ENCODE data around the gene RAD18. TPM values are rescaled to one million over a fixed set of nuclear protein-coding genes. Genes with fewer than 3 reads are reported as not detected.

Gene RAD18
- total RNA-seq, 4 donors from 2014 or later = 5.3 to 17.6 (median 11.6) TPM

DNA sequence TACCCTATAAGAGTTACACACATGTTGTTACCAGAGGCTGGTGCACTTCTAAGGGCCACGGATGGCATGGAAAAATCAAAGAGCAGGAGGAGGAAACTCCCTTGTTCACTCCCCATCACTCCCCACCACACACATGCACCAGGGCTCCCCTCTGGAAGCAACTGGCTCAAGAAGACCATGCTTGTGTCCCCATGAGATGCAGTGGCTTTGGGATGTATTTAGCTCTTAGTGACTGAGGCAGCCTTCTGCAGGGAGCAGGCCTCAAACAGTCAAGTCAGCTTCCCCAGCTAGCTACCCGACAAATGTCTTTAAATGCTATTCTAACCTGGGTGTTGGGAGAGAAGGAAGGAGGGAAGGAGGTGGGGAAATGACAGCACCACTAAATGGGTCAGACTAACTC lies 32.9 kb upstream of the RAD18 start:
- Histone ChIP-seq H3K4me3 (no peak overlapping the region), H3K9me3 (no peaks in the 10 kb centered on the region), H3K27ac (no peak overlapping the region), H3K4me1 (no peaks in the 10 kb centered on the region), H3K27me3 (no peaks in the 10 kb centered on the region), H3K36me3 (no peaks in the 10 kb centered on the region)
- DNase-seq = no peak
- TF ChIP-seq, protein P1, sequence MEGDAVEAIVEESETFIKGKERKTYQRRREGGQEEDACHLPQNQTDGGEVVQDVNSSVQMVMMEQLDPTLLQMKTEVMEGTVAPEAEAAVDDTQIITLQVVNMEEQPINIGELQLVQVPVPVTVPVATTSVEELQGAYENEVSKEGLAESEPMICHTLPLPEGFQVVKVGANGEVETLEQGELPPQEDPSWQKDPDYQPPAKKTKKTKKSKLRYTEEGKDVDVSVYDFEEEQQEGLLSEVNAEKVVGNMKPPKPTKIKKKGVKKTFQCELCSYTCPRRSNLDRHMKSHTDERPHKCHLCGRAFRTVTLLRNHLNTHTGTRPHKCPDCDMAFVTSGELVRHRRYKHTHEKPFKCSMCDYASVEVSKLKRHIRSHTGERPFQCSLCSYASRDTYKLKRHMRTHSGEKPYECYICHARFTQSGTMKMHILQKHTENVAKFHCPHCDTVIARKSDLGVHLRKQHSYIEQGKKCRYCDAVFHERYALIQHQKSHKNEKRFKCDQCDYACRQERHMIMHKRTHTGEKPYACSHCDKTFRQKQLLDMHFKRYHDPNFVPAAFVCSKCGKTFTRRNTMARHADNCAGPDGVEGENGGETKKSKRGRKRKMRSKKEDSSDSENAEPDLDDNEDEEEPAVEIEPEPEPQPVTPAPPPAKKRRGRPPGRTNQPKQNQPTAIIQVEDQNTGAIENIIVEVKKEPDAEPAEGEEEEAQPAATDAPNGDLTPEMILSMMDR (IDR thresholded peaks at IDR 0.05) = no peak
- intact Hi-C loops (cut with DNase I; ENCODE audit: low total_unique reads) = loop anchor here (10.0 kb wide), 1 partner anchor 69 kb away; no protein-coding TSS in a partner anchor

- H3K4me3 ChIP-seq = no peak overlapping the region
- TF ChIP-seq POLR2A (IDR thresholded peaks at IDR 0.05) = no peak
Observed at GRCh38 chr3:8994226-8994625, 31.0 kb upstream of the RAD18 start.

GRCh38 chr3:8993331-8993730 lies 30.1 kb upstream of the RAD18 start:
- no peaks in the 10 kb centered on the region for H3K4me1 ChIP-seq
- no peak overlapping the region for H3K4me3 ChIP-seq
- no peaks in the 10 kb centered on the region for H3K9me3 ChIP-seq
- no peaks in the 10 kb centered on the region for H3K36me3 ChIP-seq
- no peaks in the 10 kb centered on the region for H3K27me3 ChIP-seq
- DNase-seq = no peak
- no peak overlapping the region for H3K27ac ChIP-seq
- TF ChIP-seq, protein P1 (IDR thresholded peaks at IDR 0.05) = no peak
- TF ChIP-seq POLR2A (IDR thresholded peaks at IDR 0.05) = no peak
- intact Hi-C loops (cut with DNase I; ENCODE audit: low total_unique reads) = loop anchor here (10.0 kb wide), 1 partner anchor 71 kb away; no protein-coding TSS in a partner anchor

More at GRCh38 chr3:8994226-8994625, 31.0 kb upstream of the RAD18 start:
- no peaks in the 10 kb centered on the region for H3K27me3 ChIP-seq
- H3K27ac ChIP-seq = no peak overlapping the region
- intact Hi-C loops (cut with DNase I; ENCODE audit: low total_unique reads) = loop anchor here (10.0 kb wide), 1 partner anchor 71 kb away; no protein-coding TSS in a partner anchor
- no peak for DNase-seq
- H3K9me3 ChIP-seq = no peaks in the 10 kb centered on the region
- H3K36me3 ChIP-seq = no peaks in the 10 kb centered on the region
- no peaks in the 10 kb centered on the region for H3K4me1 ChIP-seq

DNA sequence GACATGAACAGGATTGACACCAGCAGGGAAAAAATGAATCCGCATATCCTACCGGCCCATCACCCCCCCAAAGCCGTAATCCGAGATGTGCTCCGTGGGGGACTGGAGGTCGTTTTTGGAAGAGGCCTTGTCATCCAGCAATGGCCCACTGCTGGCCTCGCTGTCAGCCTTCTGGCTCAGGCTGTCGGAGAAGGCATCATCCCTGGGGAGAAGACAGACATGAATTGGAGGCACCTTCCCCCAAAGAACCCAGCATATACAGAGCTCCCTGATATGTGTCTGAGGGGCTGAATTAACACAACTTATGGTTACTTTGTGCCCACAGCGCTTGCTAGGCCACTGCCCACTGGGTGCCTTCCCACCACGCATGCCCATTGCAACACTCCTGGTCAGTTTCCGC lies 29.6 kb upstream of the RAD18 start:
- TF ChIP-seq, protein P1 (IDR thresholded peaks at IDR 0.05) = no peak
- no peak for TF ChIP-seq POLR2A (IDR thresholded peaks at IDR 0.05)
- intact Hi-C loops (cut with DNase I; ENCODE audit: low total_unique reads) = loop anchor here (10.0 kb wide), 1 partner anchor 72 kb away; no protein-coding TSS in a partner anchor
- DNase-seq = no peak
- Histone ChIP-seq H3K36me3 (no peaks in the 10 kb centered on the region), H3K4me3 (no peak overlapping the region), H3K27ac (no peak overlapping the region), H3K9me3 (no peaks in the 10 kb centered on the region), H3K4me1 (no peaks in the 10 kb centered on the region), H3K27me3 (no peaks in the 10 kb centered on the region)

GRCh38 chr3:8992199-8992598 lies 28.9 kb upstream of the RAD18 start:
- no peak for DNase-seq
- Histone ChIP-seq H3K4me3 (no peak overlapping the region), H3K27ac (no peak overlapping the region), H3K4me1 (no peaks in the 10 kb centered on the region), H3K27me3 (no peaks in the 10 kb centered on the region), H3K9me3 (no peaks in the 10 kb centered on the region), H3K36me3 (no peaks in the 10 kb centered on the region)
- no peak for TF ChIP-seq POLR2A (IDR thresholded peaks at IDR 0.05)
- TF ChIP-seq, protein P1 (IDR thresholded peaks at IDR 0.05) = no peak
- intact Hi-C loops (cut with DNase I; ENCODE audit: low total_unique reads) = loop anchor here (10.0 kb wide), 1 partner anchor 73 kb away; no protein-coding TSS in a partner anchor
